ENCODE measurements around the gene ADRB2.

The ADRB2 gene

DNA sequence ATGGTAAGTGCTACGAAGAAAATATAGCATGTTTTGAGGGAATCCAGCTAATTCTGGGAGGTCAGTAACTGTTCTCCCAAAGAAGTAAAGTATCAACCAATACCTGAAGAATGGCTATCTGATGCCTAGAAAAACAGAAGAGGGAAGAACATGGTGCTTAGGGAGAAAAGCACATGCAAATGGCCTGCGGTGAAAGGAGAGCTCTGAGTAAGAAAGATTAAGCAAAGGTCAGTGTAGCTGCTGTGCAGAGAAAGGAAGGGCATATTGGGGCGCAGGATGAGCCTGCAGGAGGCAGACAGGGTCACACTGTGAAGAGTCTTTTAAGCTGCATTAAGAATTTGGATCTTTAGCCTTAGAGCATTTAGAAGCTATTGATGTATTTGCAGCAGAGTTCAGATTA is 11.0 kb downstream of the ADRB2 start:
- Histone ChIP-seq H4K20me1 (peaks cover 0 to 97% (median 20%) of the 10 kb centered on the region in 11 experiments; a peak in 9 of 22 replicates), H3K27me3 (no peaks in the 10 kb centered on the region), H3K36me3 (peaks cover 0 to 70% (median 10%) of the 10 kb centered on the region in 11 experiments; a peak in 10 of 22 replicates), H3K4me3 (no peak overlapping the region), H3K27ac (no peak overlapping the region), H3K4me2 (peak overlapping the region in 8 of 11 experiments; percentile 42 to 78 (median 61); a peak in 15 of 22 replicates), H3K9ac (no peak overlapping the region), H3K9me3 (replicated peaks in 1 of 11) (no peaks in the 10 kb centered on the region), H3K4me1 (peaks cover 43 to 65% (median 57%) of the 10 kb centered on the region in 10 experiments)
- no peak for TF ChIP-seq Cebpa-rat (IDR thresholded peaks at IDR 0.05)

DNA sequence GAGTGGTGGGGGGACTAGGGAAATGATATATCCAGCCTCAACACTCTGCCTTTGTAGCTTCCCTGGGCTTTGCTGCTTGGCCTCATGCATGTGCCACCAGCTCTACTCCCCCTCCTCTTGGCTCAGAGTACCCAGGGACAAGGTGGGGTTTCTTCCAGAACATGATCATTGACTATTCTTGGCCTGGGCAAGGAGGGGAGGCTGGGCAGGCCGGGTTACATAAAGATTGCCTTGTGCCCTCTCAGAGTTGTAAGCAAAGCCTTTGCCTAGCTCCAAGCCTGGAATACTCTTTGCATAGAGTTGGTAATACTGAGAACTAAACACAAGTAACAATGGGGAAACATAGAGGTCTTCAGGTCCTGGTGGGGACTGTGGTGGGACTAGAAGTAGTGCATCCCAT is 11.9 kb downstream of the ADRB2 start:
- Histone ChIP-seq H3K27ac (no peak overlapping the region), H3K27me3 (no peaks in the 10 kb centered on the region), H3K4me3 (no peak overlapping the region), H4K20me1 (peaks cover 0 to 97% (median 13%) of the 10 kb centered on the region in 11 experiments; a peak in 8 of 22 replicates), H3K4me1 (peaks cover 40 to 57% (median 53%) of the 10 kb centered on the region in 10 experiments), H3K9me3 (replicated peaks in 1 of 11) (no peaks in the 10 kb centered on the region), H3K9ac (no peak overlapping the region), H3K4me2 (peak overlapping the region in 3 of 11 experiments; percentile 11 to 68 (median 24); a peak in 5 of 22 replicates), H3K36me3 (peaks cover 0 to 66% (median 5%) of the 10 kb centered on the region in 11 experiments; a peak in 10 of 22 replicates)
- TF ChIP-seq Cebpa-rat (IDR thresholded peaks at IDR 0.05): no peak

DNA sequence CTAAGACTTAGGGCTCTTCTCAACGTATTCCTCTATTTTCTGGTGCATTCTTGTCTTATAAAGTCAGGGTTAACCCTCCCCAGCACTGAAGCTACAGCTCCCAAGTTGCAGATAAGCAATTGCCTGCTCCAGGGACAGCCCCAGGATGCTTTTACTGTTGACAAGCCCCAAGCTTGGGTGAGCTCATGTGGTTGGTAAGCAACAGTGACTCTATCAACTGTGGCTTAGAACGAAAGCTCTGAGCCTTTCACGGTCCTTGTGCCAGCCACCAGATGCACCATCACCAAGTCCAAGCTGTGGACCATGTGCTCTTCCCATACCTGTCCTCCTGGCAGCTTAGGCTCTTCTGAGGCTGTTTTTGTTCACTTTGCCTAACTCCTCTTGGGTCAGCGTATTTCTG is 13.5 kb downstream of the ADRB2 start:
- no peak overlapping the region for H3K27ac ChIP-seq
- H3K9me3 ChIP-seq (replicated peaks in 1 of 11): no peaks in the 10 kb centered on the region
- peaks cover 33 to 56% (median 44%) of the 10 kb centered on the region in 10 experiments for H3K4me1 ChIP-seq
- peak overlapping the region in 4 of 11 experiments; percentile 0 to 29 (median 21); a peak in 3 of 22 replicates for H3K4me2 ChIP-seq
- TF ChIP-seq Cebpa-rat (IDR thresholded peaks at IDR 0.05): no peak
- H3K36me3 ChIP-seq: peaks cover 0 to 56% (median 5%) of the 10 kb centered on the region in 11 experiments; a peak in 10 of 22 replicates
- no peak overlapping the region for H3K9ac ChIP-seq
- no peaks in the 10 kb centered on the region for H3K27me3 ChIP-seq
- peaks cover 0 to 97% (median 6%) of the 10 kb centered on the region in 11 experiments; a peak in 9 of 22 replicates for H4K20me1 ChIP-seq
- H3K4me3 ChIP-seq: no peak overlapping the region

DNA sequence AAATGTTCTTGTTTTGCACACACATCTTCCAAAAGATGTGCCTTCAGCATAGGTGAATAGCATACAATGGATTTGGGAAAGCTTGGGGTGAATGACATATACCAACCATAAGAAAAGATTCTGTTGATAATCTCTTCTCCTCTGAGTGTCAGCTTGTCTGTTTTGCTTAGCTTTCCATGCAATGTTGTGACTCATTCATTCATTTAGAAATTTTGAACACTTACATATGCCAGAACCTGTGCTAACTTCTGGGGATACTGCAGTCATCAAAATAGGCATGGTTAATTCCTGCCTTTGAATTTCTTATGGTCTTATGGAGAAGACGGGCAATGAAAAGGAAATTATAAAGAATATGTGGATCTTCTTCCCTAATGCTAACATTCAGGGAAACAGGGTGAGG is 14.1 kb downstream of the ADRB2 start:
- no peak overlapping the region for H3K27ac ChIP-seq
- H3K9ac ChIP-seq: no peak overlapping the region
- no peak overlapping the region for H3K4me2 ChIP-seq
- H3K4me1 ChIP-seq: peaks cover 33 to 54% (median 40%) of the 10 kb centered on the region in 10 experiments
- peaks cover 0 to 52% (median 5%) of the 10 kb centered on the region in 11 experiments; a peak in 10 of 22 replicates for H3K36me3 ChIP-seq
- no peaks in the 10 kb centered on the region for H3K27me3 ChIP-seq
- no peak for TF ChIP-seq Cebpa-rat (IDR thresholded peaks at IDR 0.05)
- no peak overlapping the region for H3K4me3 ChIP-seq
- peaks cover 0 to 92% (median 4%) of the 10 kb centered on the region in 11 experiments; a peak in 9 of 22 replicates for H4K20me1 ChIP-seq
- no peaks in the 10 kb centered on the region for H3K9me3 ChIP-seq (replicated peaks in 1 of 11)

DNA sequence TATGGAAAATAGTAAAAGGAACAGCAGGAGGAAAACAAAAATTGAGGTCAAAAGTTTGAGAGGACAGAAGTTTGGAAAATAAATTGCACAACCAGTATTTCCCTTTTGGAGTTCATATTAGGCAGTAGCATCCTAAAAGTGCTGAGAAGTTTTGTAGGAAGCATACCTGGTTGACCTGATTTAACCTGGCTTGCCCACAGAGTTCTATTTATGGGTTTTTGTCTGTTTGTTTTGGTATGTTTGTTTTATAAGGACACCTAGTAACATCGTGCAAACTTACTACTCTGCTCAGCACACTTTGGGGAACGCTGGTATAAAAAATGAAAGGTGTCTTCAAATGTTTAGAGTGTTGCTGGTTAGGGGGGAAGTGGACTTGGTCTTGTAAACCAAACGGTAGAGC is 15.1 kb downstream of the ADRB2 start:
- no peak overlapping the region for H3K4me3 ChIP-seq
- H3K36me3 ChIP-seq: peaks cover 0 to 52% (median 5%) of the 10 kb centered on the region in 11 experiments; a peak in 10 of 22 replicates
- peaks cover 27 to 48% (median 34%) of the 10 kb centered on the region in 10 experiments for H3K4me1 ChIP-seq
- no peaks in the 10 kb centered on the region; a peak in 1 of 22 replicates for H3K9me3 ChIP-seq (replicated peaks in 1 of 11)
- H4K20me1 ChIP-seq: peaks cover 0 to 82% (median 4%) of the 10 kb centered on the region in 11 experiments; a peak in 9 of 22 replicates
- no peaks in the 10 kb centered on the region for H3K27me3 ChIP-seq
- no peak overlapping the region for H3K27ac ChIP-seq
- H3K9ac ChIP-seq: no peak overlapping the region
- no peak overlapping the region for H3K4me2 ChIP-seq
- TF ChIP-seq Cebpa-rat (IDR thresholded peaks at IDR 0.05): no peak

DNA sequence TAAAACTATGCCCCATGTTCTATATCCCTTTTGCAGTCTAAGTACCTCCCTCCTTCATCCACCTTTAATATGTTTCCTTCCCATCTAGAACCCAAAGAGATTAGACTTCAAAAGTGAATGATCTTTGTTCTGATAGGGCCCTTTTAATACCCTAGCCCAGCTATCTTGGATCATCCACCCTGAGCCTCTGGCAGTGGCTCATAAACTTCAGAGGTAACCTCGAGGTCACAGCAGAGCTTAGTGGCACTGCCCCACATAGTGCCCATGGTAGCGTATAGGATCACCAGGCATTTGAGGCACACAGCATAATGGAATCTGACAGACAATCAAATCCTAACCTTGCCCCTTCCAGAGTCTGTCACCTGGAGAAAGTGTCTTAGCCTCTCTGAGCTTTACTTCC is 15.8 kb downstream of the ADRB2 start:
- no peaks in the 10 kb centered on the region; a peak in 1 of 22 replicates for H3K9me3 ChIP-seq (replicated peaks in 1 of 11)
- no peaks in the 10 kb centered on the region for H3K27me3 ChIP-seq
- H4K20me1 ChIP-seq: peaks cover 0 to 75% (median 4%) of the 10 kb centered on the region in 11 experiments; a peak in 8 of 22 replicates
- H3K36me3 ChIP-seq: peaks cover 0 to 51% (median 3%) of the 10 kb centered on the region in 11 experiments; a peak in 10 of 22 replicates
- no peak overlapping the region for H3K4me3 ChIP-seq
- no peak overlapping the region for H3K27ac ChIP-seq
- no peak overlapping the region for H3K4me2 ChIP-seq
- TF ChIP-seq Cebpa-rat (IDR thresholded peaks at IDR 0.05): no peak
- no peak overlapping the region for H3K9ac ChIP-seq
- H3K4me1 ChIP-seq: peaks cover 21 to 43% (median 28%) of the 10 kb centered on the region in 10 experiments

DNA sequence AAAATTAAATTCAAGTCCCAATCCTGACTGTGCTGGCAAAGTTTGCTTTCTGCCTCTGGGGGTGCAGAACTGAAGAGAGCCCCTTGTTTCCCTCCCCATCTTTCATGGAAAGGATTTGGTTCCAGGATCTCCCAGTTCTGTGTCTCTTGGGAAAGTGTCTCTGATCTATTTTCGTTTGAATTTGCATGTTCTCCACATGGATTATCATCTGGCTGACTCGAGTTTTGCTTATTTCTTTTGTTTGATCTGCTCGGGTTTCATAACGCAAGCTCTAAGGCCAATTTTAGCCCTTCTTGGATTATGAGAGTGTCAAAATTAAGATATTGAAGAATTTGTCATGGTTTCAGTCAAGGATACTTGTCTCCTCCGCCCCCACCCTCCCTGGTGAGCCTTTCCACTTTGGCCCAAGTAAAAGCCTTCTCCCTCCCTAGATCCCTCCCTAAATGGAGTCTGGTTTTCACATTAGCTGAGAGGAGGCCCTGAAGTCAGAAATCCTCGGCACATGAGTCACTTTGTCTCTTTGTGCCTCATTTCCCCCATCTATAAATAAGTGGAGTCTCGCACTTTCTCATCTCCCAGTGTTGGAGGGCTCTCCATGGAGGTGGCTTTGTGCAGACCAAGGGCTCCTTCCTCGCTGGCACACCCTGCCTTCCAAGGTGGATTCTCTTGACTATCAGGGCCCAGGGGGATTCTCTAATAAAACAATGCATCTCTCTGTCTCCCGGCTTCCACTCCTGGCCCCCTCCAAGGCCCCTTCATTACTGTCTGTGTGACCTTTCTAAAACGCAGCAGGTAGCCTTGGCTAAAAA is 17.3 kb downstream of the ADRB2 start:
- Histone ChIP-seq H3K4me3 (no peak overlapping the region), H3K36me3 (peaks cover 0 to 36% (median 0%) of the 10 kb centered on the region in 11 experiments; a peak in 9 of 22 replicates), H3K9ac (no peak overlapping the region), H3K27ac (peak overlapping the region in 1 of 11 experiments; percentile 6; a peak in 2 of 22 replicates), H3K4me2 (peak overlapping the region in 7 of 11 experiments; percentile 17 to 59 (median 53); a peak in 12 of 22 replicates), H4K20me1 (peaks cover 0 to 64% (median 0%) of the 10 kb centered on the region in 11 experiments; a peak in 8 of 22 replicates), H3K27me3 (no peaks in the 10 kb centered on the region), H3K9me3 (replicated peaks in 1 of 11) (no peaks in the 10 kb centered on the region; a peak in 1 of 22 replicates), H3K4me1 (peaks cover 27 to 57% (median 34%) of the 10 kb centered on the region in 10 experiments)
- no peak for TF ChIP-seq Cebpa-rat (IDR thresholded peaks at IDR 0.05)

DNA sequence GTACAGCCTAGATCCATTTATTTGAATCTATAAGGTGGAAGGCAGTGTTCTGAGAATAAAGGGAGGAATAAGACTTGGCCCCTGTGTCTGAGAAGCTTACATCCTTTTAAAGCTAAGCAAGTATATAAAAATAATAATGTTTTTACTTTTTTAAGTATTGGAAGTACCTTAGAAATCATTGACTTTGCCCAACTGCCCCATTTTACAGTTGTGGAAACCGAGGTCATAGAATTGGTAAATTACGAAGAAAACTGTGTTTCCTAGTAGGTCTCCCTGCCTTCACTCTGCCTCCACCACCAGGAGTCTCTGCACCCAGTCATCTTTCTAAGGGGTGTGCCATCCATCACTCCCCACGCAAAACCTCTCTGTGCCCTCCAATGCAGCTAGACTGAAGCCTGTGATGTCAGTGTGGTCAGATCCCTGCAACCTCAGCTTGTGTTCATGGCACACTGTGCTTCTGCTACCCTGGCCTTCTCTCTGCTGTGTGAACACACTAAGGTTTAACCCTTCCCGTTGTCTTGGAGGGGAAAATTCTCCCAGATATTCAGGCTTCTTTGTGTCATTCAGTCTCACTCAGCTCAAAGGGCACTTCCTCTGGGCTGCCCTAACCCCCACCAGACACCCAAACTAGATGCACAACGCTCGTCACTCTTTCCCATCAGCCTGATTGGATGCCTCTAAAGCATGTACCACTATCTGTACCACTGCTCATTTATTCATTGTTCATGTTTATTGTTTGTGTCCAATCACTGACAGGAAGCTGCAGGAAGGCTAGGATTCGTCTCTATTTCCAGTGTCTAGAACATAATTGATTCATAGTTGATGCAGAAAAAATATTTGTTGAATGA is 18.2 kb downstream of the ADRB2 start:
- no peak for TF ChIP-seq Cebpa-rat (IDR thresholded peaks at IDR 0.05)
- Histone ChIP-seq H3K36me3 (peaks cover 0 to 28% (median 0%) of the 10 kb centered on the region in 11 experiments; a peak in 8 of 22 replicates), H3K9me3 (replicated peaks in 1 of 11) (peaks cover 0 to 4% (median 0%) of the 10 kb centered on the region in 11 experiments; a peak in 5 of 22 replicates), H3K4me3 (no peak overlapping the region), H3K27ac (no peak overlapping the region; a peak in 2 of 22 replicates), H4K20me1 (peaks cover 0 to 60% (median 0%) of the 10 kb centered on the region in 11 experiments; a peak in 7 of 22 replicates), H3K4me2 (peak overlapping the region in 9 of 11 experiments; percentile 0 to 59 (median 27); a peak in 12 of 22 replicates), H3K27me3 (no peaks in the 10 kb centered on the region), H3K9ac (no peak overlapping the region), H3K4me1 (peaks cover 36 to 66% (median 43%) of the 10 kb centered on the region in 10 experiments)

Measured in BLaER1 treated with 17β-estradiol and CSF1 and Interleukin-3, amounts not matched to agents 10 nM and 100 nM (cell line).